ENCODE data around the gene MARF1.
"Not testable (repeated sequence)": the region's sequence is repeated elsewhere in the genome, so short reads cannot be mapped to it uniquely, and the experiment has no call there.

MARF1 gene

DNA sequence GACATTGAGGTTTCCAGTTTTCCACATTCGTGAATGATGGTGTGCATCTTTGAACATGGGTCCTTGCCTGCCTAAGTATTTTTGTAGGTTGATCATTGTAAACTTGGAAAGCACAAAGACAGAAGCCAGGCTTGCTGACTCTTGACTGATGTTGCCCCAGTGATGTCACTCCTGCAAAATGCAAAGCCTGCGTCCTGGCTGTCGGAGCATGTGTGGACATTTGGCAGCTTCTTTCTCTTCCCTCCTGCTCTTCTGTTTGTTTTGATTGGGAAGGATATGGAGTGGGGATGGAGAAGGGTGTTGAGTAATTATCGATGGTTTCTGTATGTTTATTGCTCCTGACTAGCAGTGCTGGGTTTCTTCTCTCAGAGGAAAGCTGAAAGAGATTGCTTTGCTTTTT lies 10.3 kb upstream of the MARF1 start:
- no peak for DNase-seq (ENCODE audit: low spot score)

DNA sequence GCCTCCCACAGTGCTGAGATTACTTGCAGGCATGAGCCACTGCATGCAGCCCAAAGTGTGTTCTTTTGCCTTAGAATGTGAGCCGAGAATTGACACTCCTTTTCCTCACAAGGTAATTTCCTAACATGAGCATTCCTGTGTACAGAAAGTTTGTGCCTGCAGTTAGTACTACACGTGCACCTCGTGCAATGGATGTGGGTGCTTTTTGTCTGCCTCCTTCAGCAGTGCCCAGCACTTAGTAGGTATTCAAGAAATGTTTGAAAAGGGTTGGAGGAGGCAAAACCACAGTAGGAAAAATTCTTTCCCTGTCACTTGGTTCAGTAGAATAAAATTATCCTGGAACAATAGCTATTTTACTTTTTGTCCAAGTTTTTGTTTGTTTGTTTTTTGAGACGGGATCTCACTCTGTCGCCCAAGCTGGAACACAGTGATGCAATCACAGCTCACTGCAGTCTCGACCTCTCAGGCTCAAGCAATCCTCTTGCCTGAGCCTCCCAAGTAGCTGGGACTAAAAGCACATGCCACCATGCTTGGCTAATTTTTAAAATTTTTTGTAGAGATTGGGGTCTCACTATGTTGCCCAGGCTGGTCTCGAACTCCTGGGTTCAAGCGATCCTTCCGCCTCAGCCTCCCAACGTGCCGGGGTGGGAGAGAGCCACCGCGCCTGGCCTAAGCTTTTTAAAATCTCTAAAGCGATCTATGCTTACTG lies 9.5 kb upstream of the MARF1 start:
- no peak for DNase-seq (ENCODE audit: low spot score)

DNA sequence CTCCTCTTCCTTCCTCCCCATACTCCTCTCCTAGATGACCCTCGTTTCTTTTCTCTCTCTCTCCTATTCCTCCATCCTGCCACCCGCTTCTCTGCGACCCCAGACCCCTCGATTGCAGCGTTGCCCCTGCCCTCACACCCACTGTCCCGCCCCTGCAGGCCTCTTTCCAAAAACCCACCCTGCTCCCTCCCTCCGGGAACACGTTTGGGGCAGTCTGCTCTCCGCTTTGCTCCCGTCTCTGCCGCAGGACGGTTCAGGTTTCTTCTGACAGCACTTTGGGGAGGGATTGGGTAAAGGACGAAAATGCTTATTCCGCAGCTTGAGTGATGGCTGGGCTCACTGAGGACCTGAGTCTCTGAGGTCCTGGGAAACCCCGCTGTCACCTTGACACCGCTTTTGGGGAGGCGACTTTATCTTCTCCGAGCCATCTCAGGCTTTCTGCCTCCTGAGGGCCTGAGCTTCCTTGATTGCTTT lies 7.8 kb upstream of the MARF1 start:
- DNase-seq (ENCODE audit: low spot score), result peak; percentile 51

DNA sequence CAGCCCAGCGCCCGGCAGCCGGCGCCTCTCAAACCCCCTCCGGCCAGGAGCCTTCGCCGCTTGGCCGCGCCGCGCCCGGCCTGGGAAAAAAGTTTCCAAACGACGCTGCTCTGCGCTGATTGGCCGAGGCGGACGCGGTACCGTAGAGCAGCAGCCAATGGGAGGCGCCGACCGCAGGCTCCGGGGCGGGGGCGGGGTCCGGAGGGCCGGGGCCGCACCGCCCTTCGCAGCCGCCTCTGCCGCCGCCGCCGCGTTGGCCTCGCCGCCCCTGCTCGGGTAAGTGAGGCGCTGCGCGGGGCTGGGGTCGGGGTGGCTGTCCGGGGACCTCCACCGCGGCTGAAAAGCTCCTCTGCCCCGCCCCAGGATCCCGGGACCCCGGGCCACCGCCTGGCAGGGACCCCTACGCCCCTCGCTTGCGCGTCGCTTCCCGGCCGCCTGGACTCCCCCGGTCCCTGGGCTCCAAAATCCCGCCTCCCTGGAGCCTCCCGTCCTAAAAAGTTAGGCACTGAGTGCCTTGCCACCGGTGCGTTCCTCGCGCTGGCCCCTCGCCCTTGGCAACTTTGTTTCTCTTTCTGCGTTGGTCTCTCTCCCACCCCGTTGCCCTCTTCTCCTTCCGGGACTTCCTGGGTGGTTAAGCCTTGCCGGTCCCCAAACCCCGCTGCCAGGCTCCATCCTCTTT lies 7.2 kb upstream of the MARF1 start, which contains the start of gene NDE1:
NDE1 (plus strand) TSS at position 227 of the 679 bp plus-strand sequence. CDS start 14,534 bp downstream, outside the sequence.
- peak; percentile 98 for DNase-seq (ENCODE audit: low spot score)

DNA sequence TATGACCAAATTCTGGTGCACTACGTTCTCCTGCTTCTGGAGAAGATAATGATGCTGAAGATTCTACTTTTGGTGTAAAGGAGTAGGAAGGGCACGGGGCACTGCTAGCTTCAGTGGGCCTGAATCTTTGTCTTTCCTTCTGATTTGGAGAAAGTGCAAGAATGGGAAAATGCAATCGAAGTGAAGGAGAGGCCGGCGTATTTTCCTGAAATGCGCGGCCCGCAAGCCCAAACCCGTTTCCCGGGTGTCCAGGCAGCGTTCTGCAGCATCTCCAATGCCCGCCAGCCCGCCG lies 6.7 kb upstream of the MARF1 start:
- no peak for DNase-seq (ENCODE audit: low spot score)

DNA sequence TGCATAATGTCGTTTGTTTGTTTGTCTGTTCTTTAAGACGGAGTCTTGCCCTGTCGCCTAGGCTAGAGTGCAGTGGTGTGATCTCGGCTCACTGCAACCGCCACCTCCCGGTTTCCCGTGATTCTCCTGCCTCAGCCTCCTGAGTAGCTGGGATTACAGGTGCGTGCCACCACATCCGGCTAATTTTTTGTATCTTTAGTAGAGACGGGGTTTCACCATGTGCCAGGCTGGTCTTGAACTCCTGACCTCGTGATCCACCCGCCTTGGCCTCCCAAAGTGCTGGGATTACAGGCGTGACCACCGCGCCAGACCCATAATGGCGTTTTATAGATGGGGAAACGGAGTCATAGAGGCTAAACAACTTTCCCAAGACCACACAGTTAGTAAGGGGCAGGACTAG lies 6.4 kb upstream of the MARF1 start:
- DNase-seq (ENCODE audit: low spot score), result not testable (repeated sequence)

DNA sequence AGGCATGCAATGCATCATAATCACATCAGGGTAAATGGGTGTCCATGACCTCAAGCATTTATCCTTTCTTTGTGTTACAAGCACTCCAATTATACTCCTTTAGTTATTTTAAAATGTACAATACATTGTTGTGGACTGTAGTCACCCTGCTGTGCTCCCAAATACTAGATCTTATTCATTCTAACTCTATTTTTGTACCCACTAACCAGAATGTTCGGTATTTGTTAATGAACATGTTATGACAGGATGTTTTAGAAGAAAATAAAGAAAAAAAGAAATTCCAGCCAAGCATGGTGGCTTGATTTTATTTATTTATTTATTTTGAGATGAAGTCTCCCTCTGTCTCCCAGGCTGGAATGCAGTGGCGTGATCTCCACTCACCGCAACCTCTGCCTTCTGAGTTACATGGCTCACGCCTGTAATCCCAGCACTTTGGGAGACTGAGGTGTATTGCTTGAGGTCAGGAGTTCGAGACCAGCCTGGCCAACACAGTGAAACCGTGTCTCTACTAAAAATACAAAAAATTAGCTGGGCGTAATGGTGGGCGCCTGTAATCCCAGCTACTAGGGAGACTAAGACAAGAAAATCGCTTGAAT lies 5.3 kb upstream of the MARF1 start:
- no peak for DNase-seq (ENCODE audit: low spot score)

DNA sequence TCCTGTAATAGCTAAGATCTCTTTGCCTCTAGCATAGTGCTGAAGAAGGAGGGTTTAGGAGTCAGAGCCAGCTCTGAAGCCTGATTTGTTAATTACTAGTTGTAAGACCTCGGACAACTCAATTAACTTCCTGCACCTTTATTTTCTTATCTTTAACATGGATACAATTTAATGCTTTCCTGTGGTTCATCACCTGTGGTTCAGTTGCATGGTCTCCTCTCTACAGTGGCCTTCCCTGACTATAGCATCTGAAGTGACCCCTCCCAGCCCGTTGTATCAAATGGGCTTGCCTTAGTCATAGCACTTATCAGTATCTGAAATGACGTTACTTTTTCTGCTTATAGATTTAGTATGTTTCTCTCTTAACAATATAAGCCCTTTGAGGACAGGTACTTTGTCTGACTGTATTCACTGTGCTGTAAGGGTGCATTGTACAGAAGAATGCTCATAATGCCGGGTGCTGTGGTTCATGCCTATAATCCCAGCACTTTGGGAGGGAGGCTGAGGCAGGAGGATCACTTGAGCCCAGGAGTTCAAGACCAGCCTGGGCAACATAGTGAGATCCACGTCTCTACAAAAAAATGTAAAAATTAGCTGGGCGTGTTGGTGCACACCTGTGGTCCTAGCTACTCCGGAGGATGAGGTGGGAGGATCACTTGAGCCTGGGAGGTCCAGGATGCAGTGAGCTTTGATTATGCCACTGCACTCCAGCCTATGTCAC lies 4.5 kb upstream of the MARF1 start:
- no peak for DNase-seq (ENCODE audit: low spot score)

DNA sequence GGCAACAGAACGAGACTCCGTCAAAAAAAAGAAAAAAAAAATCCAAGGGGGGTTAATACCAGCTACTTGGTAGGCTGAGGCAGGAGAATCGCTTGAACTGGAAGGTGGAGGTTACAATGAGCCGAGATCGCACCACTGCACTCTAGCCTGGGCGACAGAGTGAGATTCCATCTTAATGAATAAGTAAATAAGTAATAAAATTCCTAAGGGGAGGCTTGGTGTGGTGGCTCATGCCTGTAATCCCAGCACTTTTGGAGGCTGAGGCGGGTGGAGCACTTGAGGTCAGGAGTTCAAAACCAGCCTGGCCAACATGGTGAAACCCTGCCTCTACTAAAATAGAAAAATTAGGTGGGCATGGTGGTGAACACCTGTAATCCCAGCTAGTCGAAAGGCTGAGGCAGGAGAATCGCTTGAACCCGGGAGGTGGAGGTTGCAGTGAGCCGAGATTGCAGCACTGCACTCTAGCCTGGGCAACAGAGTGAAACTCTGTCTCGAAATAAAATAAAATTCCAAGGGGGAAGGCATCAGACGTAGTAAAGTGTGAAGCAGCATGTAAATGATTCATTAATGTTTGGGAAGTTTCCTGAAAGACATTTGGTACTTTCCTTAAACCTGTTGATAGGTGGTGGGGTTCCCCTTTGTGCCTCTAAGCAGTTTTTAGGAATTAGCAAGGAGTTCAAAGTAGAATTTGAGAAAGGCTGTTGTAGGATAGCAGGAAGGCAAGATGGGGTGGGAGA lies 3.8 kb upstream of the MARF1 start:
- not testable (repeated sequence) for DNase-seq (ENCODE audit: low spot score)

DNA sequence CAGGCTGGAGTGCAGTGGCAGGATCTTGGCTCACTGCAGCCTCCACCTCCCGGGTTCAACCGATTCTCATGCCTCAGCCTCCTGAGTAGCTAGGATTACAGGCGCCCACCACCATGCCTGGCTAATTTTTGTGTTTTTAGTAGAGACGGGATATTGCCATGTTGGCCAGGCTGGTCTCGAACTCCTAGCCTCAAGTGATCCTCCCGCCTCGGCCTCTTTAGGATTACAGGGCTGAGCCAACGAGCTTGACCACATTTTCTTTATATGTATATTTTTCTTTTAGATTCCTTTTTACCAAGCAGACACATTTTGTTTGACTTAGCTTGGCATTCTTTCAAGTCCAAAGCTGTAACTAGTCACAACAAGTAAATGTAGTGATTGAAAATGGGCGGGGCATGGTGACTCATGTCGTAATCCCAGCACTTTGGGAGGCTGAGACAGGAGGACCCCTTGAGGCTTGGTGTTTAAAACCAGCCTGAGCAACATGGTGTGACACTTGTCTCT lies 2.1 kb upstream of the MARF1 start:
- not testable (repeated sequence) for DNase-seq (ENCODE audit: low spot score)

DNA sequence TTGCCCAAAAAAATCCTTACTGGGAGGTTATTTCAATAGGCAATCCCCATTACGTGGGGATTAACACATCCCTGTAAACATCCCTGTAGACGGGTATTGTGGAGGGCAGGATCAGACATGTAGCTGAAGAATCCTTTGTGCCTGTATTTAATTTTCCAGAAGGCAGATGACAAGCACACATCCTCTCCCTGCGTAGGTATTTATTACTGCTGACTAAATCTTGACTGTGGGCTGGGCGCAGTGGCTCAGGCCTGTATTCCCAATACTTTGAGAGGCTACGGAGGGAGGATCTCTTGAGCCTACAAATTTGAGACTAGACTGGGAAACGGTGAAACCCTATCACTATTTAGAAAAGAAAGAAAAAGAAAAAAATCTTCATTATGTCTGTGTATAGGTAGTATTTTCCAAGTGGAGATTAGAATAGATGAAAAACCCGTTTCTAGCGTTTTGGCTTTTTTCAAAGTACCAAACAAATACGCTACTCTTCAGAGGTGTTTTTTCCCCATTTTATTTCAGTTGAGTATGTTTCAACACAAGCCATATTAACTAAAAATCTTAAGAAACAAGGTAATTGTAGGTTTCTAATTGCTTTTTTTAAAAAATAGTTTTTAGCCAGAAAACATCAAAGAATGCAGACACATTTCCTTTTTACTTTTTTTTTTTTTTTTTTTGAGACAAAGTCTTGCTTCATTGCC lies 1.5 kb upstream of the MARF1 start:
- peak; percentile 37 for DNase-seq (ENCODE audit: low spot score)

DNA sequence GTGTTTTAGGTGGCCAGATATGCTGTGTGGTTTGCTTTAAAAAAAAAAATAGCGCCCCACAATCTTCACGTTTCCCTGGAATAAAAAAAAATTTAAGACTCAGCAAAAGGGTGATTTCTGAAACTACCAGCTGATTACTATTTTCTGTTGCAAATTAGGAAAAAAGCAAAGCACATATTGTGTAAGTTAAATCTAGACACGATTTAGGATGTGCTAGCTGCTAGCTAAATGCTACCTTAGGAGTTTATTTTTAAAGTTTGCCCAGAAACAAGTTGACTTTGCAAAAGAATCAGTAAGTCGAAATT lies 944 bp upstream of the MARF1 start:
- no peak for DNase-seq (ENCODE audit: low spot score)

DNA sequence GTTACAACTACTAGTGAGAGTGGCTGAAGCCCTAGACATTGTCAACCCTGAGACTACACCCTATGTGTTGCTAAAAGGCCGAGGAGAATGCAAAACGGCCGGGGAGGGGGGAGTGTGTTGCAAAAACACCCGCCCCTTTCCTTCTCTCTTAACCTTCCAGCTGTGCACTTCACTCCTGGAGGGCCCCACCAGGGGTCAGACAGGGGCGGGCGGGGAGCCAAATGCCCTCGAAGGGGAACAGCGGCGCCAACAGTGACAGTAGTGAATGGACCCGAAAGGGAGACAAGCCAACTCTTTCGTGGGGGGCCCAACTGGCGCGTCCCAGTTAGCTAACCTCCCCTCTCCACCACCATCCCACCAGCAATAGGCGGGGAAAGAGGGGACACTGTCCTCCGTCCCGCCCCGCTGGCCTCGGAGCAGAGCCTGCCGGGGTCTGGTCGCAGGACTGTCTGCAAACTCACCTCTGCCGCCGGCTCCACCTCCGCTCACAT lies 352 bp downstream of the MARF1 start:
- DNase-seq (ENCODE audit: low spot score), result peak; percentile 70

DNA sequence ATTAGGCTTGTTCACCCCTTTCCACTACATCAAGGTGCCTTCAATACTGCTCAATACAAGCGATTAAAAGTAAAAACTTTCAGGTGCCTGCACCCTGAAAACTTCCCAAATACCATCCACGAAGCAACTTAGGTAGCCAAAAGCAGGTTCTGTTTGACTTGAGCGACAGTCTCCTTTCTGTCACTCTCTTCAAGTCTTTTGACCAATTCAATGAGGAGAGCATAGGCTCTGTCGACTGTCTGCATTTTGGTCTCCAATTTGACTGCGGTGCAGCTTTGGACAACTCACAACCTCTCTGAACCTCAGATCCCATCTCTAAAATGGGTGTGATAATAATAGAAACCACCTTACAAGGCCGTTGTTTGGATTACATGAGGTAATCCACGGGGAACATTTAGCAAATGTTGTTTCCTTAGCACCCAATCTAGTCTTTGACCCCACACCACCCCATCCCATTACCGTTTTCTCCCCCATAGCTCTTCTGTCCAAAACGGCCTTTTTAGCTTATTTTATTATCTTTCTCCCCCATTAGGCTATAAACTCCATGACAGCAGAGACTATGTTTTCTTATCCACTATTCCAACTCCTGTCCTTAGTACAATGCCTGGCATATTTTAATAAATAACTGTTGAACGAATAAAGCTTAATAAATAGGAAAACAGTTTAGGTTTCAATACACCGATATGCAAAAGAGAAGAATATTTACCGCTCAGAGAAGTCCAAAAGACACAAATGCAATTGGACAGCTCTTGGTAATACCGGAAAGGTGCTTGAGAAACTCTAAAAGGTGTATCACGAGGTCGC lies 999 bp downstream of the MARF1 start:
- DNase-seq (ENCODE audit: low spot score), result no peak

DNA sequence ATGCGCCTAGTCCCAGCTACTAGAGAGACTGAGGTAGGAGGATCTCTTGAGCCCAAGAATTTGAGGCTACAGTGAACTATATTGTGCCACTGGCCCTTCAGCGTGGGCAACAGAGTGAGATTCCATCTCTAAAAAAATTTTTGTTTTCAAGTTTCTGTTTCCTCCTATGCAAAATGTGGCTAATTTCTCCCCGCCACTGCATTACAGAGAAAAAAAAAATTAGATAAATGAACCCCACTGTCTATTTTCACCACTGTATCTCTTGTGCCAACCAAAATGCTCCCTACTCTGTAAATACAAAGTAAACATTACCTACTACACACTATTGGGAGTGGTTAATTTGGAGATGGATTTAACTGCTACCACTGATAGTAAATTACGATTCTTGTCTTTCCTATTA lies 2.0 kb downstream of the MARF1 start:
- DNase-seq (ENCODE audit: low spot score), result no peak

DNA sequence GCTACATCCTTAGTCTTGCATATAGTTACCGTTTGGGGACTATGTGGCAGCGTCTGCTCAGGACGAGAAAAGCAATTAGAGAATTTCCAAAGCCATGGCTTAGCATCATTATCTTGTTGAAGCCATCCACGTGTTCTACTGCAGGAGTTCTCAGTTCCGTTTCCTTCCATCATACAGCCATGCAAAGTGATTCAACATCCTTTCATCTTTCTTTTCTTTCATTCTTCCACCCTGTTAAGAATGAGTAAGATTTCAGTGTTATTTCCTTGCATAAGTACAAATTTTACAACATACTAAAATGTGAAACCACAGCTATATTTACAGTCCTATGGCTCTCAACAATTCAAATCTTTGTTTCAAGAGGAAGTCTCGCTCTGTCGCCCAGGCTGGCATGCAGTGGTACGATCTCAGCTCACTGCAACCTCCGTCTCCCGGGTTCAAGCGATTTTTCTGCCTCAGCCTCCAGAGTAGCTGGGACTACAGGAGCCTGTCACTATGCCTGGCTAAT lies 3.8 kb downstream of the MARF1 start:
- DNase-seq (ENCODE audit: low spot score), result no peak

DNA sequence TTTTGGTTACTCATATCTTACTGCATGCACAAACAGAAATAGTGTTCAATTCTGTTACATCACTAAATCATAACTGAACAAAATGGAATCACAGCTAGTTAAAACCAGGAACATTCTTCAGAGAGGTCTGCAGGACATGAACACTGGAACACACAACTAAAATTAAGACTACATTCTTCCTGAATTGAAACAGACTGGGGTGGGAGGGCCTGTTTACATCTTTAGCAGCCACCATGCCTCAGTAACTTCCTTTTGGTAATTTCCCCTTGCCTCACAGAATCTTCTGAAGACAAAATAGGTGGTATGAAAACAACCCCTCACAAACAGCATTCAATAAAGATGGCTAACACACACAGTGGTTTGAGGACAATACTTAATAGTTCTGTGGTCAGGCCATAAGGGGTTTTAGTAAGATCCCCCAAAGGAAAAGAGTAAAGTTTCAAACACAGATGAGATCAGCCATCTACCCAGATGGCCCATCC lies 6.5 kb downstream of the MARF1 start:
- DNase-seq (ENCODE audit: low spot score), result no peak

DNA sequence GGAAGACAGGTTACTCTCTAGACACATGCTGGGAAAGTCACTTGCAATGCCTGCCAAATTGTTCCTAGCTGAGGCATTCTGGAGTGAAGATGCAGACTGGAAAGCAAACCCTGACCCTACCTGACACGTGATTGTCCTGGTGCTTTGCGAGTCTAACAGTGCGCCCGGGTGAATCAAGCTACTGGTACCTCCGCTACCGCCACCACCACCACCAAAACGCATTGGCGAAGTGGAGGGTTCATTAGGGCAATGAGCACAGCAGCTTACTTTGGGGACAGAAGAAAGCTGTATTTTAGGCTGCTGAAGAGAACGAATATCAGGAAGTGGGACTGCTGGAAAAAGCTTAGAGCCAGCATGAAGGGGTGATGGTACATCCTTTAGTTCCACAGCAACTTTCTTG lies 7.0 kb downstream of the MARF1 start:
- DNase-seq (ENCODE audit: low spot score), result no peak

DNA sequence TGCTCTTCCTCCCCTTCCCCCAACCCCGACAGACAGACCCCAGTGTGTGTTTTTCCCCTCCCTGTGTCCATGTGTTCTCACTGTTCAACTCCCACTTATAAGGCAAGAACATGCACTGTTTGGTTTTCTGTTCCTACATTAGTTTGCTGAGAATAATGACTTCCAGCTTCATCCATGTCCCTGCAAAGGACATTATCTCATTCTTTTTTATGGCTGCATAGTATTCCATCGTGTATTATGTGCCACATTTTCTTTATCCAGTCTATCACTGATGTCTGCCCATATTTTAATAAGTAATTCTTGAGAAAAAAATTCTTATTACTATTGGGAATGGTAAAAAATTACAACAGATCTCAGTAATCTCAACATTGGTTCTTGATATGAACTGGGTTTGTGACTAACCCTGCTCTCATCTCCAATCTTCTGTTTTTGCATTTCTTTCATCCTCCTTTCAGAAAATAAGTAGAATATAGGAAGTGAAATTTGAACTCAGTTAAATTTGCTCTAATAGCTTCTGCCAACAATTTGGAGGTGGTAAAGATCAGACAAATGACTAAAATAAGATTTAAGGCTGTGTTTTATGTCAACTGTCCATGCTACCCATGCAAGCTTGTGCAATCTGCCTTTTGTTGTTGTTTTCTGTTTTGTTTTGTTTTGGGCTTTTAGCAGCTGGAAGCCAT lies 11.1 kb downstream of the MARF1 start:
- no peak for DNase-seq (ENCODE audit: low spot score)
